ENCODE results near the gene KASH5.
"Not testable (repeated sequence)": the region's sequence is repeated elsewhere in the genome, so short reads cannot be mapped to it uniquely, and the experiment has no call there.

KASH5 gene

GRCh38 chr19:49439836-49440235 lies 51.8 kb downstream of the KASH5 start:
- no peak for DNase-seq

- no peak for DNase-seq
Measured at GRCh38 chr19:49440439-49441209, 52.6 kb downstream of the KASH5 start.

GRCh38 chr19:49441210-49441959 lies 53.3 kb downstream of the KASH5 start, which contains the start of gene SLC17A7:
SLC17A7 (minus strand) TSS chr19:49441527; CDS start chr19:49441379, 148 bp downstream.
- DNase-seq = no peak

GRCh38 chr19:49441960-49442350 lies 53.9 kb downstream of the KASH5 start:
- no peak for DNase-seq

GRCh38 chr19:49442354-49442753 lies 54.3 kb downstream of the KASH5 start:
- DNase-seq = peak; percentile 25

- DNase-seq = peak; percentile 79
Measured at GRCh38 chr19:49442771-49443365, 54.8 kb downstream of the KASH5 start.

GRCh38 chr19:49443366-49444099 lies 55.5 kb downstream of the KASH5 start:
- peak; percentile 98 for DNase-seq

- not testable (repeated sequence) for DNase-seq
Measured at GRCh38 chr19:49444100-49444700, 56.2 kb downstream of the KASH5 start.

- DNase-seq = no peak
Measured at GRCh38 chr19:49445997-49446396, 57.9 kb downstream of the KASH5 start.

- no peak for DNase-seq
Measured at GRCh38 chr19:49447485-49448431, 59.7 kb downstream of the KASH5 start.

- DNase-seq = no peak
Measured at GRCh38 chr19:49448432-49448786, 60.4 kb downstream of the KASH5 start.

GRCh38 chr19:49450405-49450804 lies 62.4 kb downstream of the KASH5 start:
- DNase-seq = no peak

- DNase-seq = peak; percentile 99
Measured at GRCh38 chr19:49451430-49452181, 63.6 kb downstream of the KASH5 start, which contains the start of gene PIH1D1. PIH1D1 (minus strand) TSS chr19:49451814; CDS start chr19:49451574, 240 bp downstream.

- peak; percentile 97 for DNase-seq
Measured at GRCh38 chr19:49453013-49453756, 65.1 kb downstream of the KASH5 start, which contains the start of gene ALDH16A1. ALDH16A1 (plus strand) TSS chr19:49453225; CDS start chr19:49453332, 107 bp downstream.

GRCh38 chr19:49453757-49454240 lies 65.8 kb downstream of the KASH5 start:
- DNase-seq = no peak

GRCh38 chr19:49455773-49456172 lies 67.7 kb downstream of the KASH5 start:
- no peak for DNase-seq

- no peak for DNase-seq
Measured at GRCh38 chr19:49456326-49456725, 68.3 kb downstream of the KASH5 start.

GRCh38 chr19:49458567-49458903 lies 70.5 kb downstream of the KASH5 start:
- DNase-seq = no peak

- no peak for DNase-seq
Measured at GRCh38 chr19:49459388-49459787, 71.3 kb downstream of the KASH5 start.

- not testable (repeated sequence) for DNase-seq
Measured at GRCh38 chr19:49461130-49461529, 73.1 kb downstream of the KASH5 start.
